Measurements from ENCODE around the gene PDE4D. TPM values are rescaled to one million over a fixed set of nuclear protein-coding genes. Genes with fewer than 3 reads are reported as not detected.

PDE4D gene
- total RNA-seq, 1 donor from 2014 or later = 2.3 TPM

DNA sequence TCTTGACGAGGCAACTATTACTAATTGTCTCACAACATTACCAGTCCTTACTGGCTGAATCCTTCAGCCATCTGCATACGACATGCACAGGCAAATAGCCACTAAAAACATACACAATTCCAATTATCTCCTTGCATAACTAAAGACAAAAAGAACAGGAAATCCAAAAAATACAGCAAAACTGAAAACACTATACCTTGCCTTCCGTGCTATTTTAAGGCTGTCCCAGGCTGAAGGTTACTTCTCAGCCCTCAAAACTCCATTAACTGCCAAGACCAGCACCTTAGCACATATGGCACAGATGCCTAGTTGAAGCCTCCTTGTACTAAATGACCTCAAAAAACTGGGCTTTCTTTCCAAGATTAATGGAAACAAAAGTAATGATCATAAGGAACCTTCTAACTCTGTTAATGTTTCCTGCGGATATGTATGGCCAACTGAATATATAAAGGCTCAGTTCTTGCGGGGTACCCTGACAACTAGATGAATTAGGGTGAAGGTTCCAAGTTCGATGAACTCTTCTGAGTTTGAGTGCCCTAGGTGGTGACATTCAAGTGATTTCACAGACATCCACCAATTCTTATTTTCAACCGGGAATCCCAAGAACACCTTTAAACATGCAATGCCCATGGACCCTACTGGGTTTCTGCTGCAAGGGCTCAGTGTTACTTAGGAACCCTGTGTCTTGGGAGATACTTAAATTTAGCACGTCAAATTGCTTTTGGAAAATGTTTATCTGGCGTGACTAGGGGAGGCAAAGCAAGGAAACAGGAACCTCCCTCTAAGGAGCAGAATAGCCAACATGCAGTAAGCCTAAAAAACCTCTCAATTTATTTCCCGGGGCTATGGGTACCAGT, 855.4 kb downstream of the PDE4D start:
- peak overlapping the region; percentile 69 for H3K4me3 ChIP-seq
- Mint-ChIP-seq H3K27ac (peak overlapping the region; percentile 42), H3K36me3 (no peaks in the 10 kb centered on the region), H3K27me3 (ENCODE audit: insufficient read depth, low read depth) (peaks cover 10% of the 10 kb centered on the region), H3K4me3 (peak overlapping the region; percentile 93), H3K9me3 (no peaks in the 10 kb centered on the region), H3K4me1 (peaks cover 22% of the 10 kb centered on the region)
- H3K36me3 ChIP-seq = no peaks in the 10 kb centered on the region
- peaks cover 61% of the 10 kb centered on the region for H3K27me3 ChIP-seq
- no peaks in the 10 kb centered on the region for H3F3A ChIP-seq (ENCODE audit: low read depth)
- no peak overlapping the region for H3K27ac ChIP-seq
- H3K9me3 ChIP-seq (ENCODE audit: low read depth) = no peaks in the 10 kb centered on the region
- no peak overlapping the region for H3K9ac ChIP-seq
- H3K4me2 ChIP-seq = peak overlapping the region; percentile 92
- TF ChIP-seq, protein P1, sequence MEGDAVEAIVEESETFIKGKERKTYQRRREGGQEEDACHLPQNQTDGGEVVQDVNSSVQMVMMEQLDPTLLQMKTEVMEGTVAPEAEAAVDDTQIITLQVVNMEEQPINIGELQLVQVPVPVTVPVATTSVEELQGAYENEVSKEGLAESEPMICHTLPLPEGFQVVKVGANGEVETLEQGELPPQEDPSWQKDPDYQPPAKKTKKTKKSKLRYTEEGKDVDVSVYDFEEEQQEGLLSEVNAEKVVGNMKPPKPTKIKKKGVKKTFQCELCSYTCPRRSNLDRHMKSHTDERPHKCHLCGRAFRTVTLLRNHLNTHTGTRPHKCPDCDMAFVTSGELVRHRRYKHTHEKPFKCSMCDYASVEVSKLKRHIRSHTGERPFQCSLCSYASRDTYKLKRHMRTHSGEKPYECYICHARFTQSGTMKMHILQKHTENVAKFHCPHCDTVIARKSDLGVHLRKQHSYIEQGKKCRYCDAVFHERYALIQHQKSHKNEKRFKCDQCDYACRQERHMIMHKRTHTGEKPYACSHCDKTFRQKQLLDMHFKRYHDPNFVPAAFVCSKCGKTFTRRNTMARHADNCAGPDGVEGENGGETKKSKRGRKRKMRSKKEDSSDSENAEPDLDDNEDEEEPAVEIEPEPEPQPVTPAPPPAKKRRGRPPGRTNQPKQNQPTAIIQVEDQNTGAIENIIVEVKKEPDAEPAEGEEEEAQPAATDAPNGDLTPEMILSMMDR (IDR thresholded peaks at IDR 0.05) = no peak
- TF ChIP-seq EZH2phosphoT487 (IDR thresholded peaks at IDR 0.05) (no peak), EZH2 (IDR thresholded peaks at IDR 0.05) (no peak)
- H3K79me2 ChIP-seq (ENCODE audit: low read depth) = no peaks in the 10 kb centered on the region
- H3K4me1 ChIP-seq = peaks cover 6% of the 10 kb centered on the region
- H4K20me1 ChIP-seq (ENCODE audit: low read depth) = no peaks in the 10 kb centered on the region
- H2AFZ ChIP-seq (replicated peaks) = peak overlapping the region; percentile 93
- DNase-seq (ENCODE audit: low spot score) = no peak

DNA sequence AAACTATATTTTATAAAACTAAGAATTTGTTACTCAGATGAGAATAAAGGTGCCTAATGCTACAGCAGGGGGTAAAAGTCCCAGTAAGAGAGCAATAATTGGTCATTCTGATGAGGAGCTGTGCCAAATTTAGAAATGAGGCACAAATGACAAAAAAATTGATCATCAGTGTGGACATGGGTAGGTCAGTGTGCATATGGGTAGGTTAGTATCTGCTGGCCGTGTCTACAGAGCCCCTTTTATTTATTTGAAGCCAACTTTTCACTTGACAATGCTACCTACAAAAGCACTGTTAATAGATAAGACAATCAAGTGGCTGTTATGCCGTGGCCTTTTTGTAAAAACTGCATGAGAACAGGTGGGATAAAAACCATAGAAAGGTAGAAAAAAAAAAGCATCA, 856.1 kb downstream of the PDE4D start:
- H3K9me3 ChIP-seq (ENCODE audit: low read depth) = no peaks in the 10 kb centered on the region
- H3K27ac Mint-ChIP-seq = no peak overlapping the region
- no peaks in the 10 kb centered on the region for H3K36me3 Mint-ChIP-seq
- TF ChIP-seq EZH2 (IDR thresholded peaks at IDR 0.05) = no peak
- TF ChIP-seq, protein P1 (IDR thresholded peaks at IDR 0.05) = no peak
- TF ChIP-seq EZH2phosphoT487 (IDR thresholded peaks at IDR 0.05) = no peak
- no peaks in the 10 kb centered on the region for H4K20me1 ChIP-seq (ENCODE audit: low read depth)
- no peak for DNase-seq (ENCODE audit: low spot score)
- no peak overlapping the region for H3K27ac ChIP-seq
- no peak overlapping the region for H3K9ac ChIP-seq
- H3K4me3 ChIP-seq = no peak overlapping the region
- peaks cover 56% of the 10 kb centered on the region for H3K27me3 ChIP-seq
- H3F3A ChIP-seq (ENCODE audit: low read depth) = no peaks in the 10 kb centered on the region
- H3K36me3 ChIP-seq = no peaks in the 10 kb centered on the region
- peak overlapping the region; percentile 93 for H3K4me3 Mint-ChIP-seq
- H3K27me3 Mint-ChIP-seq (ENCODE audit: insufficient read depth, low read depth) = peaks cover 10% of the 10 kb centered on the region
- no peak overlapping the region for H2AFZ ChIP-seq (replicated peaks)
- H3K9me3 Mint-ChIP-seq = no peaks in the 10 kb centered on the region
- peaks cover 6% of the 10 kb centered on the region for H3K4me1 ChIP-seq
- no peaks in the 10 kb centered on the region for H3K79me2 ChIP-seq (ENCODE audit: low read depth)
- no peak overlapping the region for H3K4me2 ChIP-seq
- peaks cover 22% of the 10 kb centered on the region for H3K4me1 Mint-ChIP-seq

DNA sequence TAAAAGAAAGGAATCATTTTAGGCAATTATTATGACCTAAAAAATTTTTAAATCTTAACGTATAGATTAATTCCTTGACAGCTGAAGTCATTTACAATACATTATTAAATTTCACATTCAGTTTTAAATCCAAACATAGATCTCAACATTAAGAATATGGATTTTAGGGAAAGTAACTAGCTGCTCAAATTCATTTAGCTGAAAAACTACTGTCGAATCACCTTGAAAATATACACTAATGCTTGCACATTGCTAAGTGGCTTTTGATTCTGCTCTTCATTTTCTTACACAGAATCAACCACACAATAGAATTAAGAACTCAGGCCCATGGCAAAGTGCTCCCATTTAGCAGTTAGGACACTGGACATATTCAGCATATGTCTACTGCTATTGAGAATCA, 856.5 kb downstream of the PDE4D start:
- no peak for TF ChIP-seq EZH2 (IDR thresholded peaks at IDR 0.05)
- TF ChIP-seq, protein P1 (IDR thresholded peaks at IDR 0.05) = no peak
- no peak for TF ChIP-seq EZH2phosphoT487 (IDR thresholded peaks at IDR 0.05)
- H3K36me3 Mint-ChIP-seq = no peaks in the 10 kb centered on the region
- H3K27me3 Mint-ChIP-seq (ENCODE audit: insufficient read depth, low read depth) = peaks cover 10% of the 10 kb centered on the region
- Histone ChIP-seq H3K9ac (no peak overlapping the region), H3K36me3 (no peaks in the 10 kb centered on the region), H4K20me1 (ENCODE audit: low read depth) (no peaks in the 10 kb centered on the region), H3K4me1 (peaks cover 6% of the 10 kb centered on the region), H3K27ac (no peak overlapping the region), H3K4me2 (no peak overlapping the region), H3K9me3 (ENCODE audit: low read depth) (no peaks in the 10 kb centered on the region), H3K27me3 (peaks cover 52% of the 10 kb centered on the region), H3K4me3 (no peak overlapping the region), H2AFZ (replicated peaks) (no peak overlapping the region), H3F3A (ENCODE audit: low read depth) (no peaks in the 10 kb centered on the region), H3K79me2 (ENCODE audit: low read depth) (no peaks in the 10 kb centered on the region)
- no peak for DNase-seq (ENCODE audit: low spot score)
- H3K4me1 Mint-ChIP-seq = peaks cover 20% of the 10 kb centered on the region
- no peak overlapping the region for H3K27ac Mint-ChIP-seq
- H3K4me3 Mint-ChIP-seq = no peak overlapping the region
- H3K9me3 Mint-ChIP-seq = no peaks in the 10 kb centered on the region

All from neural progenitor cell (in vitro differentiated cells).